M059J (cell line): ENCODE results near the gene BACH1. TPM values are rescaled to one million over a fixed set of nuclear protein-coding genes. Genes with fewer than 3 reads are reported as not detected.

Experiments
- DNase-seq: peaks from one replicate; pipeline ENCODE4 v3.0.0-alpha.2; 2012; ENCODE audit warnings: low read depth
- total RNA-seq: library from RNA; depleted of rRNA; stranded (reverse); fragments of >200 nt; shearing (Covaris generic); gene quantifications from 2 replicates; pipeline ENCODE4 v1.2.3, GENCODE V29; 2014

The BACH1 gene
- total RNA-seq, 1 experiment from 2014 or later: 38.3 TPM

DNA sequence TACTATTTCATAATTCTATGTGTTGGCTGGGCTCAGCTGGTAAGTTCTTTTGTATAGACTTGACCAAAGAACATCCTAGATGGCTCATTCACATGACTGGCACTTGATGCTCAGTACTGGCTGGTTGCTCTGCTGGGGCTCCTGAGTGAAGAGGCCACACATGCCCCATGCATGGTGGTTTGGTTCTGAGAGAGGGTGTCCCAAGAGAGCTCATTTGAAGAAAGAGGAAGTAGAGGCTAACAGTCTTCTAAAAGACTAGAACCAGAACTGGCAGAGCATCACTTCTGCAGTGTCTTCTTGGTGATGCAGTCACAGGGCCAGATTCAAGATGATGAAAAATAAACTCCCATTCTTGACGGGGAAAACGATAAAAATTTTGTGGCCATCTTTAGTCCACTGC is 5.2 kb upstream of the BACH1 start:
- DNase-seq: no peak

DNA sequence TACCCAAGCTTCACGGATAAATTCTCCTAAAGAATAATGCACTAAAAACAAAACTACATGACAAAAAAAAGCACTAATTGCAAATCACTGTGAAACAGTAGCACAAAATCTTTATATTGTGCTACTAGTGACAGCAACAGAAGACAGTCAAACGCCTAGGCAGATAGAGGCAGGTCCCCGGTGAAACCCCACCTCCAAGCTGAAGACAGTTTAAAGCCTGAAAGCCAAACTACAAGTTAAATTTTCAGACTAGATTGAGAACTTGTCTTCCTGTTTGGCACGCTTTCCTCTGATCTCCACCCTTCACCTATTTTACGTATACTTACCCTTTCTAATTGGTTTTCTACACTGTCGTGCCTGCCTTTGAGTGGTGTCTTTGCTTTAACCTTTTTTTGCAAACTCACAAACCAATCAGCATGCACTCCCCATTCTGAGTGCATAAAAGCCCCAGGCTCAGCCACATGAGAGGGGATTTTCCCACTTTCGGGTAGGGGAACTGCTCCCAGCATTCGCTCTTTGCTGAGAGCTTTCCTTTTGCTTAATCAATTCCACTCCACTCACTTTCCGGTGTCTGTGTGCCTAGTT is 3.6 kb upstream of the BACH1 start:
- DNase-seq: no peak

DNA sequence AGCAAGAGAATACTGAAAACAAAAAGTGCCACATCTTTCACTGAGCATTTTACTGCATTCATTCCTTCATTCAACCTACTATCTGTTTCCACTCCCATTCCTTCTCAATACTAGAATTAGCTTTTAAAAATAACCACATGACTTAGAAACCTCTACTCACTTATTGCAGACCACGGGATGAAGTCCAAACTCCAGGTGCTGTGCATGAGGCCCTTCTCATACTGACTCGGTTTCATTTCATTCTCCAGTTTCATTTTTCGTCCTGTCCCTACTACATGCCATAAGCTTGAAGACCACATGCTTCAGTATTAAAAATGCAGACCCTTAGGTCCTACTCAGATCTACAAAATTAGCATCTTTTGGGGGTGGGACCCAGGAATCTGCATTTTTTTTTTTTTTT is 2.3 kb upstream of the BACH1 start:
- DNase-seq: no peak

DNA sequence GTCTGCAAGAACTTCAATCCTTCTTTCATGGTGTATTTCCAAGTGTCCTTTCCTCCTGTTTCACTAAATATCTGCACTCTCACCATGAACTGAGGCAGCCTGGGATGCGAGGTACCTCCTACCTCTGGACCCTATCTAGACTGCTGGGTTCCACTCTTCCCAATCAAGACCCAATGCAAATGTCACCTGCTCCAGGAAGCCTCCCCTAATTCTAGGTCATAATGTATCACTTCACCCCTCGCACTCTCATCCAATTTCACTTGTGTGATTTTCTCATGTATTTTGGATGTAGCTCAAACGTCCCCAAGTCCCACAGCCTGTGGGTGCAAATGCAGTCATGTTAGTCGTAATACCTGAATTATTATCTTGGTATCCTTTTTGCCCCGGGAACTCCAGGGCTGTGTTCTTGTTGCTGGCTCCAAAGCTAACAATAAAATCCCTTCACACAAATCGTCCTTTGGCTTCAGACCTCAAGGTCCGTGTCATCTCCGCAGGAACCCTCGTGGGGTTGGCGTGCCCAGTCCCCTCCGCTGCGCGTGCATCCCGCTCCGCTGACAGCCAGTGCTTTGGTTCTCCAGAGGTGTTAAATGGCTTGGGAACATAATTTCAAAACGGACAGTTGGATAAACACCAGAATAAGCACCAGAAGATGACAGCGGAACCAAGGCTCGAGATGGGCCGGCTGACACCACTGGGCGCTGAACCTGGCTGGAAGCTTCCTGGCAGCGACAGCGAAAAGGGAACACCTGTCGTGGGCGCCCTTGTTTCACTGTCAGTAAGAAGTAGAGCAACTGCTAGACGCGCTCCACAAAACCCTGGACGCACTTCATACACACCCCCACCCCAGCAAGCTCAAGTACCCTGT is 1.0 kb upstream of the BACH1 start:
- DNase-seq: no peak

DNA sequence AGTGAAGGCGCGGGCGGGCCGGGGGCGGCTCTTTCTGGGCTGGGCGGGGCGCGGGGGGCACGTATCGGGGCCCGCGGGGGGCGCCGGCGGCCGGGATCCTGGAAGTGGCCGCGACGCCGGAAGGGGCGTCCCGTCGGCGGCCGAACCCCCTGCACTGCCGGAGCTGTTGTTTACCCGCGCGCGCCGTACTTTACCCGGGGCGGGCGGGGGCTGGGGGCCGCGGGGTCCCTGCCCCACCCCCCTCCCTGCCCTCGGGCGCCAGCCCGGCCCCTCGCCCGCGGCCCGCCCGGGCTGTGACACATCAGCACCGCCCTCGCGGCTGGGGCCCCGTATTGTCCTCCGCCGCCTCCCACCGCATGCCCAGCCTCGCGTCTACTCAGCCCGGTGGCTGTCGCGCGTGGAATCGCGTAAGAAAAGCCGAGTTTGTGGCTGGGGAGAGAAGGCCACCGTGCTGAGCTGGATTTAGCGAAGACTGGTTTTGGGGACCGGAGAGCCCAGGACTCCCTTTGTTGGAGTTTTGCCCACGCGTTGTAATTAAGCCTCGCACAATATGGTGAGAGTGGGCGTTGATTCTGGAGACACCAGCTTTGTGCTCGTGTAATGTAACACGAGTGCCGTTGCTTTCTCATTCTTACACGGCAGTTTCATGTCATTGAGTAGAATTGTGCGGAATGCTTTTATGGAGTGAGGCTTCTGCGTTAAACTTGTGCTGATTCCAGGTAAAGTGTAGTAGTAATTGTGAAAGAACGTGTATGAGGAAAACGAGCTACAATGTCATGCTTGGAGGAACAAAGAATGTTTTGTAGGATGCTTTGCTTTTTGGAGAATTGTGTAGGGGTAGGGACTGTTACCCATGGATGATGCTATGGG is 559 bp downstream of the BACH1 start:
- DNase-seq: peak; percentile 62

DNA sequence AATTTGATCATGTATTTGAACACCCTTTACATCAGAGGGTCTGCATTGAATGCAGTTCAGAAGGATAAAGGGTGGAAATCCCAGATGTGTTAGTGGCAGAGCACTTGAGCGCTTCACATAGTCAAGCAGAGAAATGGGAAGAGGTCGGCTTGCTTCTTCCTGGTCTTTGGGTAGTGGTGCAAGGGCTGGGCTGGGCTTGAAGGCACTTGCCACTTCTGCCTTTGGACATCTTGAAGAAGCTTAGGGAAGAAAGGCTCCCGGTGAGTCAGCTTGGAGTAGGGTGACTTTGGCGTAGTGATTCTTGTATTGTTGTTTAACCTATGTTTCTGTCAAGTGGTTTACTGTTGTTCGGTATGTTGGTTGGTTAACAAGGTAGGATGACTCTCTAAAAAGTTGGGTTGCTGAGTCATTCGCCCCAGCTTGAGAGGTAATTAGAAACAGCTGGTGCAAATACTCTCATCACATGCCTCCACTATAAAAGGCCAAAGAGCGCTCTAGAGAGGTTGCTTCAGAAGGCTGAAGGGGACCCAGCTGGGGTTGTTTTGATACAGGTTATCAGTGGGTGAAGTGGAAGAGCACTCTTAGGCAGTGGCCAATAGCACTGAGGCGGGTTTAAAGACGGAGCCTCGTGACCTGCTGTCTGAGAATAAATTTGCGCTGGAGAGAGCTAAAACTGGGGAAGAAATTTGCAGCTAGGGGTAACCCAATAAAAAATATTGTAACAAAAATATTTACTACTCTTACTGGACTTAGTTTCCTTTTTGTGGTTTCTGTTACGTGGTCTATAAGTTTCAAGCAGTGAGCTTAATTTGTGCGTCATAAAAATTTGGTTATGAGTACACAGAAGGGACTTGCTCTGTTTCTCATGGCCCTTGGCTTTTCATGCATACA is 1.4 kb downstream of the BACH1 start:
- DNase-seq: peak; percentile 99

DNA sequence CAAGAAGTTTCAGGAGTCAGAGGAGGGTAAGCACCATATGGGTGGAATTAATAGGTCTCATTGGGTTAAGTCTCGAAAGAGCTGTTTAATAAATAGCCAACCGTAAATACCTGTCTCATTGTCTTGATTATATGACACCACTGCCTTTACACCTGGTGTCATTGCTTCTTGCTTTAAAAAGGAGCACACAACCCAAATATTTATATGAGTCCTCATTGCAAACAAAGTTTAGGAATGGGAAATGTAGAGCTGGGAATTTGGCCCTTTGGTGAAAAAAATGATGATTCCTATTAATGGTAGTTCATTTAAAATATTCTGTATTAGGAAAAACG is 2.1 kb downstream of the BACH1 start:
- no peak for DNase-seq

DNA sequence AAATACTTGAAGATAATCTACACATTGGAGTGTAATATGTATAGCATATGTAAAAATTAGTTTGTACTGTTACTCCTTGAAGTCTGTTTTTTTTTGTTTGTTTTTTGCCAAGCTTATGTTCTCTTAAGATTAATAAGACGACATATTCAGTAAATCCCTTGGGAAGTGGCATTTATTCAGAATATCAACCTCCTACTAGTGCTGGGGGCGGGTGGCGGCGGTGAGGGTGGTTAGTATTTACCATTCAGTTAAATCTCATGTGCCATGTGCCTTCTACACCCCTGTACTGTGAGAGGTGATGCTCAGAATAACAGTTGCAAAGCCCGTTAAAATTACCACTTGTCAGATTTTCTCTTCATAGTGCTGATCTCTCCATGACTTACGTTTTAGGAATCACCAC is 3.0 kb downstream of the BACH1 start:
- peak; percentile 25 for DNase-seq

DNA sequence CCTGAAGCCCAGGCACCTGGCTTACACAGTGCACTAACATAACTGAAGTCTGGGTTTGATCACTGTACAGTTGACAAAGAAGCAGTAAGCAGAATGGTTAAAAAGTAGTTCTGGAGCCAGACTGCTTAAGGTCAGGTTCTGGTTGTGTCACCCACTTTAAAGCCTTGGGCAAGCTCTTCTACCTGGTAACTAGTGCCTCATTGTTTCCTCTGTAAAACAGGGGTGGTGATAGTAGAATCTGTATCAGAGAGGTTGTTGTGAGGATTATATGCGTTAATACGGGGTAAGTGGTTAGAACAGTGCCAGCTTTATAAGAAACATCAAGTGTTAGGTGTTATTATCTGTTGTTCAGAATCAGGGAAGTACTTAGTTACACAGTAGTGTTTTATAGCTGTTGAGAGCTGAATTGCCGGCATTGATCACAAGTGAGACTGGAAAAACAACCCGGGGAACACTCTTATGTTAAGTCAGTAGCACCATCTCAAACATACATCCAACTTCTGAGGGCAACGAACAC is 3.7 kb downstream of the BACH1 start:
- DNase-seq: peak; percentile 41

DNA sequence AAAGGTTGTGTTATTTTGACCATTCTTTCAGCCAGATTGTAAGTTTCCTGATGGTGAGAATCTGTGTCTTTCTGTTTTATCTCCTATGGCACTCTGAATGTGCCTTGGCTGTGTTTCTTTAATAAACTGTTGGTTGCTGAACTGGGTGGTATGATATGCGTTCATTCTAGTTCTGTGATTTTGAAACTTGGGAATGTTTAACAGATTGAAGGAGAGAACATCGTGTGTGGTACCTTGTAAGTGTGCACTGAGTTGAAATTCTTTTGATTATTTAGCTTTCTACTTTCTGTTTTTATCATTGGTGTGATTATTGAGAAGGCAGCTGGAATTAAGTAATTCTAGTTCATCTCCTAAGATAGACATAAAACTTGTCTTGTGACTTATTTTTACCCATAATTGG is 4.6 kb downstream of the BACH1 start:
- DNase-seq: no peak

DNA sequence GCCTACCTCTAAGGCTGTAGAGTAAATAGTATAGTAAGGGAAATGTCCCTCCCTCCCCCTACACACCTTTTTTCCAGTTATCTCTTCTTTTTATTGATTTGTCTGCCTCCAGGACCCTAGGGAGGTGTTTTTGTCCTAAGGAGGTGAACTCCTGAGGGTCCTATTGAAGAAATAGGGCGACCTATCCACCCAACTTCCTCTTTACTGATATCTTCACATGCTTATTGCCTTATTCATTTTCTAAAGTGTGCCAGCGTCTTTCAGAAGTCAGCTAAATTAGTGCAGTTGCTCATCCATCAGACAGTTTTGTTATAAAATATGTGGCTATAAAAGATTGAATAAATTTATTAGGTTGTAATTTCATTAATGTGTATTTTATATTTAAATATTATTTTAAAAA is 5.9 kb downstream of the BACH1 start:
- no peak for DNase-seq

DNA sequence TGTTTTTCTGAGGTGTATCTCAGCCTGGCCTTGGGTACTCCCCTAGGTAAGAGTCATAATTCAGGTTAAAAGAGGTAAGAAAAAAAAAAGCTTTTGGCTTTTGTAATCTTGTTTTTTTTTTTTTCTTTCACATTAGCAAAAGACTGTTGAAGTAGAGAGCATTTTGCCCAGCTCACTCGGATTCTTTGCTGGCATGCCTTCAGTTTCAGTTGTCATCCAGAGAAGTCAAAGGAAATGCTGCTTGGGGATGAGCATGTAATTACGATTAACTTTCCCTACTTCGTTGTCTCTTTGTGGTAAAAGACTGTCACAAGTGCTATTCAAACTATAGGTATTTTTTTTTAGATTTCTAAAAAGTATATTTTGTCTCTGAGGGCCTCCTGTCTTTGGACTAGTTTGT is 6.3 kb downstream of the BACH1 start:
- DNase-seq: peak; percentile 30

DNA sequence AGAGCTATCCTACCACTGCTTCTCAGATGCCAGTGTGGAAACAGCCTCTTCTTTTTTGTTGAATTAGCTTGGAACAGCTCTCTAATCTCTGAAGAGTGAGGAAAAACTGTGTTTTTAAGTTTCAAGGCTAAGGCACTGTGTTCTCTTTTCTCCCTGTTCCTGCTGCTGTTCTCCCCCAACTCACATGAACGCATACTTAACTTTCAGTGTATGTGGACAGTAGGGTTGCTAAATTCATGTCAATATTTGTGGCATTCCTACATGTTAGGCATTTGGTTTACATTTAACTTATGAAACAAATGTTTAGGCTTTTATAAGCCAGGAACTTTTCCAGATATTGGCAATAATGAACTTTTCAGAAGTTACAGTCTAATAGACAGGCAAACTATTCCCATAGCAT is 6.8 kb downstream of the BACH1 start:
- DNase-seq: no peak

DNA sequence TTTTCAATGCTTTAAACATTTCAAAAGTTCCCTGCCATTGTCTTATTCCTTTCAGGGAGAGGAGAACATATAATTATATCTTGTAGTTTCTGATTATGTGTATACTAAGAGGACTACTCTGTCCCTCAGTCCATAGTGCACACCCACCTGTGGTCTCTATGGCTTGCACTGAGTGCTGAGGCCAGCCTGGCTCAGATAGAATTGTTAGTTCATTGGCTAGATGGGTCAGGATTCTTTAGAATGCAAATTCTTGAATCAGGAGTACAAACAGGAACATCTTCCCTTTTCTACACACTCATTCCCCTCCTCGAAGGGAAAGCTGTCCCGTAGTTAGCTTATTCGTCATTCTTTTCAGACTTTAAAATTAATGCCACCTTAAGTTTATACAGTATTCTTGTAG is 8.2 kb downstream of the BACH1 start:
- no peak for DNase-seq

DNA sequence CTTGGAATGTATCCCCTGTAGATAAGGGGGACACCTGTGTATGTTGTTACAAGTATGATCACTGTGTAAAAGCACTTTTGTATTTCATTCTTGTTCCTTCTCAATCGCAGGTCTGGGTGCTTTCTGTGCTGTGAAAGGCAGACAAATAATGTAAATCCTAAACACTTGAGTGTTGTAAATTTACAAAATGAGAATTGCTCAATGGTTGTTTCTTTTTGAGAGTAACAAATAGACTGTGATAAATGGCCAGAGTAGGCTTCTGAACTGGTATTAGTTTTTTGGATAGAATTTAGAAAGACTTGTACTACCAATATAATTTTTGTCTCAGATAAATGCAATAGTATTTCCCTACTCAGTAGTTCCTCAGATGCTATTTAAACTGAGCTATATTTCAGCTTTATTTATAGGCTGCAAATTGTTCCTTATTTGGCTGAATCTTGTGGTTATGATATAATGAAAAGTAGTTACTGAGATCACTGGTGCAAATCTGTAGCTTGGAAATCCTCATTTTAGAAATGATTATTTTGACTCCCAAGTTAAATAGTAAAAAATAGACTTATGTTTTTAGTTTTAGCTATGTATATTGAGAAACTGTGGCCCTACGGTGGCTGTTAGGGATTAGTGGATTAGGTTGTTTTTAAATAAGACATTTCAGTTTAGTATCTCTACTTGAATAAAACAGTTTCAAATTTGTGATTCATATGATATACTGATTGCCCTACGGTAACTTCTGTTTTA is 9.2 kb downstream of the BACH1 start:
- no peak for DNase-seq

DNA sequence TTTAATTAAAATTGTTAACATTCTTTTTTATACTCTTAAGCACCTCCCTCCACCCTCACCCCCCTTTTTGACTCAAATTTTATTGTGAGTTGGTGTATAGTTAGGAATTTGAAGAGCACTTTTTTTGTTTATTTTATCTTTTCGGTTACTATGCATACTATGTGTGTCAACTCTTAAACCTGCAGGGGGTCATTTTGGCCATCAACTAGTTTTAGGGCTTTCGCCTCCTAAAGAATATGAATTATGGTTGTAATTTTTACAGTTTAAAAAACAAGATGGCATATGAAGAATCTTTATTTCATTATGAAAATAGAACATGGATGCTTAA is 9.7 kb downstream of the BACH1 start:
- peak; percentile 69 for DNase-seq

DNA sequence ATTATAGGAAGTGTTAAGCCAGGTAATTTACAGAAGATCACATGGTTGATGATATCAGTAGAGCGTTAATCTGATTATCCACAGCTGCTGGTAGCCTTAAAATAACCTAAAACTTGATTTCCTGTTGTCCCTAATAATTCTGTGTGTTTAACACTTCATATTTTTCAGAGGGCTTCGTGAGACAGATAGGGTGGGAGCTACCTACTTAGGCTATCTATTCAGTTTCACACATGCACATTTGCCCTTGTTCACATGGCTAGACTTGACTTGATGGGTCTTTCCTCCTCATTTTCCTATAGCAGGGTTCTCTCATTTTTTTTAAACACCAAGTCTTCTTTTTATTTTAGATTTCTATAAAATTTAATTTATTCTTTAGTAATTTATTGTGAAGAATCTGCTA is 11.0 kb downstream of the BACH1 start:
- no peak for DNase-seq

DNA sequence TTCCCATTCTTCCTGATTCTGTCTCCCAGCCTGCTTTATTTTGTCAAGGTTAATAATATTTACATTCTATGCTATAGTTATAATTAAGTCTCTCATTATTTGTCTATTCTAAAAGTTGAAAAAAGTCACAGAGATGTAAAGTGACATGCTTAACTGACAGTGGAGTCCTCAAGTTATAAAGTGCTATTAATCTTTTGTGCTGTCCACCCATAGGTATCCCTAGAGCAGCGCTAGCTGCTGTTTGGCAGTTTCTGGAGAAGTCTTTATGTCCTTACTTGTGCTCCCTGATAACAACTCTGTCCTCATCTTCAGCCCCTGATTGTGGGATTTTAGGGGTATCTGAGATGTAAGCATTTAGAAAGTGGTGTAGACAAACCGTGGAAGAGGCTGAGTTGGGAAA is 13.1 kb downstream of the BACH1 start:
- DNase-seq: no peak

DNA sequence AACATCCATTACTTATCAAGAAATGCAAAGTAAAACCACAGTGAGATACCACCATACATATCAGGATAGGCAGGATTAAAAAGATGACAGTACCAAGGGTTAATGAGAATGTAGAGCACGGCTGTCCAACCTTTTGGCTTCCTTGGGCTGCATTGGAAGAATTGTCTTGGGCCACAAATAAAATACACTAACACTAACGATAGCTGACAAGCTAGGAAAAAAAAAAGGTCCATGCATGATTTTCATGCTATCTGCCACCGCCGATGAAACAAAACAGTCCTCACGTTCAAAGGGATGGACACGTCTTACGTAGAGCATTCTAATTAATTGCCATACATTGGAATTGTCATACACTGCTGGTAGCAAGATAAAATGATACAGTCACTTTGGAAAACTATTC is 14.3 kb downstream of the BACH1 start:
- no peak for DNase-seq

DNA sequence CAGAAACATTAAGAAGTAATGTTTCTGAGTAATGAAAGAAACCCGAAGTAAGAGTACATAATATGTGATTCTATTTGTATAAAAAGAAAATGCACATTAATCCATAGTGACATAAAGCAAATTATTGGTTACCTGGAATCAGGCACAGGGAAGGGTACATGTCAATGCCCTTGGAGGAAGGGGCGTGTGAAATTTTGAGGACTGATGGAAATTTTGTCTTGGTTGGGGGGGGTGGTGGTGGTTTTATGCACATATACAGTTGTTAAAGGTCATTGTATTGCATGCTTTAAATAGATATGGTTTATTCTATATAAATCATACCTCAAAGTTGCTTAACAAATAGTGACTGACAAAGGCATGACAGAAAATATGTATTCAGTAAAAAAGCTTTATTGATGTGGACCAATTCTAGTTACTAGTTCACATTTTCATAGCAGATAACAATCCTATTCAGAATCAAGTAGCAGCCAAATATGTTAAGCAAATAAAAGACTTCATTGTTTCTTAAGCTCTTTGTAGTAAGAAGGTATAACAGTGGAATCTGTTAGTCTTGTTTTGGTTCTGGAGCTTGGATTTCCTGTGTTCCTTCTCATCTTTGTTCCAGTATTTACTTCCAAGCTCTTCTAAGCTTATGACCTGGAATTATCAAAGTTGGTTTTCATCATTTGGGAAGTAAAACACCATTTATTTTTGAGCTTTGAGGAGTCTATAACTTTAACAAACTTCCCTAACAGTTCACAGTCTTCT is 15.1 kb downstream of the BACH1 start:
- no peak for DNase-seq
